Mucosa of rectum (tissue), 2 donors: ENCODE results near the gene EVL.

Source experiments
- H3K27ac ChIP-seq, 2 donors: one replicate each; pipeline ENCODE4 v1.7.0; 2013; ENCODE audit warnings: inconsistent platforms in 2 of 2, low read depth in 2 of 2, low read length in 2 of 2
- H3K27me3 ChIP-seq, 2 donors: one replicate each; pipeline ENCODE4 v1.7.0; 2013; ENCODE audit warnings: low read length in 2 of 2; ENCODE audit not compliant: control insufficient read depth in 2 of 2, insufficient read depth in 2 of 2
- H3K36me3 ChIP-seq, 2 donors: one replicate each; pipeline ENCODE4 v1.7.0; 2013; ENCODE audit warnings: low read length in 2 of 2; ENCODE audit not compliant: control insufficient read depth in 2 of 2, insufficient read depth in 2 of 2
- H3K4me1 ChIP-seq, 2 donors: one replicate each; pipeline ENCODE4 v1.7.0; 2013; ENCODE audit warnings: low read length in 2 of 2, mild to moderate bottlenecking in 1 of 2; ENCODE audit not compliant: control insufficient read depth in 2 of 2, insufficient read depth in 2 of 2
- H3K4me3 ChIP-seq, 2 donors: one replicate each; pipeline ENCODE4 v1.7.0; 2013; ENCODE audit warnings: low read length in 2 of 2
- H3K9ac ChIP-seq, 2 donors: one replicate each; pipeline ENCODE4 v1.7.0; 2013; ENCODE audit warnings: low read length in 2 of 2, low read depth in 1 of 2, mild to moderate bottlenecking in 1 of 2
- H3K9me3 ChIP-seq, 2 donors: one replicate each; pipeline ENCODE4 v1.7.0; 2013; ENCODE audit warnings: low read length in 2 of 2; ENCODE audit not compliant: control insufficient read depth in 2 of 2
- donor health status: healthy.
- donor health status: Normal muscosa, but diverticular disease.

EVL gene

GRCh38 chr14:100106250-100107112 lies 41.3 kb downstream of the EVL start:
- no peaks in the 10 kb centered on the region for H3K27me3 ChIP-seq
- H3K36me3 ChIP-seq: peaks cover 0 to 2% of the 10 kb centered on the region in 2 donors
- no peak overlapping the region for H3K4me3 ChIP-seq
- no peak overlapping the region for H3K27ac ChIP-seq
- H3K4me1 ChIP-seq: peaks cover 8 to 25% of the 10 kb centered on the region in 2 donors
- H3K9ac ChIP-seq: no peak overlapping the region
- no peaks in the 10 kb centered on the region for H3K9me3 ChIP-seq

GRCh38 chr14:100107236-100107635 lies 42.0 kb downstream of the EVL start:
- Histone ChIP-seq H3K36me3 (peaks cover 0 to 2% of the 10 kb centered on the region in 2 donors), H3K9ac (no peak overlapping the region), H3K27me3 (no peaks in the 10 kb centered on the region), H3K9me3 (no peaks in the 10 kb centered on the region), H3K27ac (no peak overlapping the region), H3K4me3 (no peak overlapping the region), H3K4me1 (peaks cover 8 to 25% of the 10 kb centered on the region in 2 donors)

DNA sequence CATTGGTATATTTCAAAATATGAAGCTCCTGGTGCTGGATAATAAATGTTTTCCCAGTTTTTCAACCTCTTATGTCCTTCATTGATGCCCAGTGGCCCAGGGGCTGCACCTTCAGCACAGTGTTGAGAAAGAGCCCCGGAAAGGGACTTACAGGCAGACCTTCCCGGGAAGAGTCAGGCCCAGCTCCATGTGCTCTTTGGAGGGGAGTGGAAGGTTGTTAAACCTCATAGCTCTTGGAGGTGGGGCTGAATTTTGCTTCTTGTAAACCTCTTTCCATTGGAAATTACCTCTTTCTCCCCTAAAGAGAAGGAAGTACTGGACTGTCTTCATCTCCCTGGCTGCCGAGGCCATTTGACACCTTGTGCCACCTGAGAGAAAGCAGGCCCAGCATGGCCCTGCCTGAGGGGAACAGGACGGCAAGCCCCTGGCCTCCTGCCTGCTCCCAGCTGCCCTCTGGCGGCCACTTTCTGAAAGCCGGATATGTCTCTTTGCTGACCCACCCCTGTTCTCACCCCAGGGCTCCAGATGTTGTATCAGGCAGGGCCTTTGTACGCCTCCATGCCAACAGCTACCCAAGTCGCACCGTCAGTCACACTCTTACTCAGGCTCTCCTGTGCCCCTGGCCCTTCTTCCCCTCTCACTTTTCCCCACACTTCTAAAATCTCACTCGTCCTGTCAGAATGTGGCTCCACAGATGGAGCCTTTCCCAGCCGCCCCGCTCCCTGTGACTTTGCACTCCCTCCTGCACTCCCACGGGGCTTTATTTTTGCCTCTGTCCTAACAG lies 43.0 kb downstream of the EVL start:
- no peak overlapping the region for H3K9ac ChIP-seq
- no peaks in the 10 kb centered on the region for H3K9me3 ChIP-seq
- no peaks in the 10 kb centered on the region for H3K27me3 ChIP-seq
- H3K4me3 ChIP-seq: no peak overlapping the region
- peaks cover 0 to 4% of the 10 kb centered on the region in 2 donors for H3K36me3 ChIP-seq
- H3K4me1 ChIP-seq: peaks cover 8 to 23% of the 10 kb centered on the region in 2 donors
- H3K27ac ChIP-seq: no peak overlapping the region

GRCh38 chr14:100108840-100109593 lies 43.8 kb downstream of the EVL start:
- Histone ChIP-seq H3K27ac (no peak overlapping the region), H3K9me3 (no peaks in the 10 kb centered on the region), H3K4me1 (peaks cover 2 to 18% of the 10 kb centered on the region in 2 donors), H3K4me3 (no peak overlapping the region), H3K27me3 (no peaks in the 10 kb centered on the region), H3K36me3 (peaks cover 0 to 4% of the 10 kb centered on the region in 2 donors), H3K9ac (no peak overlapping the region)

GRCh38 chr14:100109594-100109955 lies 44.4 kb downstream of the EVL start:
- Histone ChIP-seq H3K27me3 (no peaks in the 10 kb centered on the region), H3K4me3 (no peak overlapping the region), H3K4me1 (peaks cover 2 to 18% of the 10 kb centered on the region in 2 donors), H3K27ac (no peak overlapping the region), H3K9me3 (no peaks in the 10 kb centered on the region), H3K9ac (no peak overlapping the region), H3K36me3 (peaks cover 0 to 4% of the 10 kb centered on the region in 2 donors)

GRCh38 chr14:100110816-100111215 lies 45.6 kb downstream of the EVL start:
- peaks cover 0 to 4% of the 10 kb centered on the region in 2 donors for H3K36me3 ChIP-seq
- no peaks in the 10 kb centered on the region for H3K27me3 ChIP-seq
- H3K27ac ChIP-seq: no peak overlapping the region
- no peak overlapping the region for H3K4me3 ChIP-seq
- H3K9ac ChIP-seq: no peak overlapping the region
- peaks cover 2 to 11% of the 10 kb centered on the region in 2 donors for H3K4me1 ChIP-seq
- H3K9me3 ChIP-seq: no peaks in the 10 kb centered on the region

GRCh38 chr14:100111931-100112704 lies 46.9 kb downstream of the EVL start:
- Histone ChIP-seq H3K27me3 (no peaks in the 10 kb centered on the region), H3K9ac (no peak overlapping the region), H3K4me3 (no peak overlapping the region), H3K4me1 (peaks cover 2 to 9% of the 10 kb centered on the region in 2 donors), H3K36me3 (peaks cover 0 to 4% of the 10 kb centered on the region in 2 donors), H3K9me3 (no peaks in the 10 kb centered on the region), H3K27ac (no peak overlapping the region)

GRCh38 chr14:100114109-100114765 lies 49.0 kb downstream of the EVL start:
- H3K9me3 ChIP-seq: no peaks in the 10 kb centered on the region
- H3K9ac ChIP-seq: no peak overlapping the region
- H3K4me3 ChIP-seq: no peak overlapping the region
- H3K4me1 ChIP-seq: peaks cover 5 to 7% of the 10 kb centered on the region in 2 donors
- H3K27ac ChIP-seq: no peak overlapping the region
- no peaks in the 10 kb centered on the region for H3K27me3 ChIP-seq
- H3K36me3 ChIP-seq: peaks cover 0 to 4% of the 10 kb centered on the region in 2 donors

GRCh38 chr14:100115236-100115635 lies 50.0 kb downstream of the EVL start:
- Histone ChIP-seq H3K9me3 (no peaks in the 10 kb centered on the region), H3K27me3 (no peaks in the 10 kb centered on the region), H3K4me1 (peaks cover 5 to 7% of the 10 kb centered on the region in 2 donors), H3K4me3 (no peak overlapping the region), H3K27ac (no peak overlapping the region), H3K36me3 (peaks cover 0 to 2% of the 10 kb centered on the region in 2 donors), H3K9ac (no peak overlapping the region)
